A549 (cell line): ENCODE results near the gene NUDT1. TPM values are rescaled to one million over a fixed set of nuclear protein-coding genes. Genes with fewer than 3 reads are reported as not detected.

Experiments
- ATAC-seq, 2 experiments: fragments of 200-7000 bp in 1 of 2; fragments of >200 bp in 1 of 2; cut with Nextera tagmentation in 1 of 2; cut with Tn5 transposase in 1 of 2; 3 replicates each; pipeline versions ENCODE4 v1.8.0 to v1.9.1; 2018 to 2020; ENCODE audit warnings: mild to moderate bottlenecking in 1 of 2, moderate library complexity in 1 of 2
- CTCF ChIA-PET: fragments of 300-600 bp; sonication (Branson Sonifier 250); formaldehyde crosslinking; extraction: SDS; loops from one replicate; lab custom pipeline; 2021; ENCODE audit warnings: antibody characterized with exemption, inconsistent platforms; lab: Yijun Ruan, JAX
- POLR2A ChIA-PET: fragments of 350-600 bp; formaldehyde crosslinking; extraction: SDS; loops from one replicate; lab custom pipeline; 2021; ENCODE audit warnings: antibody characterized with exemption, inconsistent platforms; lab: Yijun Ruan, JAX
- DNase-seq, 2 experiments: peaks; one replicate each; pipeline versions ENCODE4 v3.0.0 to v3.0.0-alpha.2; 2011 to 2016; ENCODE audit warnings: low read depth in 1 of 2, low spot score in 1 of 2
- FAIRE-seq: peaks from 2 replicates; lab custom pipeline; 2011; peaks lifted over from hg19 to GRCh38; lab: Jason Lieb, UNC
- H3K27ac ChIP-seq, 2 experiments: fragments of >200 bp; sonication (Bioruptor Twin); formaldehyde crosslinking; 3 replicates each; pipeline ENCODE4 v1.5.1; 2016 to 2017
- H3K4me1 ChIP-seq: fragments of >200 bp; sonication (Bioruptor Twin); formaldehyde crosslinking; 3 replicates; pipeline ENCODE4 v1.6.1; 2016
- H3K4me2 ChIP-seq: fragments of >200 bp; sonication (Bioruptor Twin); formaldehyde crosslinking; 3 replicates; pipeline ENCODE4 v1.6.1; 2016
- H3K4me3 ChIP-seq: fragments of >200 bp; sonication (Bioruptor Twin); formaldehyde crosslinking; 3 replicates; pipeline ENCODE4 v1.5.1; 2016
- H3K9me3 ChIP-seq: fragments of >200 bp; sonication (Bioruptor Twin); formaldehyde crosslinking; 3 replicates; pipeline ENCODE4 v1.6.1; 2016
- ATOH8 ChIP-seq: fragments of 250-450 bp; sonication (Bioruptor Pico); IDR thresholded peaks from 2 replicates; pipeline ENCODE4 v1.5.0; 2020; ENCODE audit warnings: low read depth, mild to moderate bottlenecking, moderate library complexity
- EHF ChIP-seq: fragments of 250-450 bp; sonication (Bioruptor Pico); IDR thresholded peaks from 2 replicates; pipeline ENCODE4 v1.5.0; 2020; ENCODE audit warnings: mild to moderate bottlenecking
- EHMT2 ChIP-seq: fragments of 200-600 bp; sonication (generic); IDR thresholded peaks from 2 replicates; pipeline ENCODE4 v1.6.1; 2016; ENCODE audit warnings: antibody characterized with exemption, low read depth, mild to moderate bottlenecking, moderate library complexity
- ELK1 ChIP-seq: fragments of 150-350 bp; IDR thresholded peaks from 2 replicates; pipeline ENCODE4 v1.6.1; 2014; ENCODE audit warnings: low read depth, mild to moderate bottlenecking, low read length
- ESRRA ChIP-seq: fragments of 150-350 bp; IDR thresholded peaks from 2 replicates; pipeline ENCODE4 v1.6.1; 2014; ENCODE audit warnings: mild to moderate bottlenecking, low read length, borderline replicate concordance
- FOSB ChIP-seq: fragments of 250-450 bp; sonication (Bioruptor Pico); IDR thresholded peaks from 2 replicates; pipeline ENCODE4 v1.5.0; 2020; ENCODE audit warnings: mild to moderate bottlenecking, moderate library complexity
- FOSL2 ChIP-seq, 2 experiments: fragments of 450-650 bp in 1 of 2; fragments of >200 bp in 1 of 2; sonication (Bioruptor Twin) in 1 of 2; formaldehyde crosslinking; IDR thresholded peaks; 2 replicates each; pipeline versions ENCODE4 v1.5.0 to v1.6.1; 2016 to 2020; ENCODE audit warnings: mild to moderate bottlenecking in 1 of 2, moderate library complexity in 1 of 2
- GATA3 ChIP-seq: IDR thresholded peaks from 2 replicates; pipeline ENCODE4 v1.6.1; 2012; ENCODE audit warnings: borderline replicate concordance
- HES2 ChIP-seq: fragments of >200 bp; sonication (Bioruptor Twin); formaldehyde crosslinking; IDR thresholded peaks from 2 replicates; pipeline ENCODE4 v1.6.1; 2016
- HOXB13 ChIP-seq: fragments of 250-450 bp; sonication (Bioruptor Pico); IDR thresholded peaks from 2 replicates; pipeline ENCODE4 v1.5.0; 2020; ENCODE audit warnings: low read depth, mild to moderate bottlenecking, moderate library complexity
- JUN ChIP-seq, 2 experiments: fragments of >200 bp; sonication (Bioruptor Twin); formaldehyde crosslinking; IDR thresholded peaks; 2 replicates in 1 of 2; 3 replicates in 1 of 2; pipeline ENCODE4 v1.6.1; 2016 to 2017
- MAX ChIP-seq: IDR thresholded peaks from 2 replicates; pipeline ENCODE4 v1.6.1; 2012
- PHF8 ChIP-seq: fragments of 200-600 bp; sonication (generic); IDR thresholded peaks from 2 replicates; pipeline ENCODE4 v1.6.1; 2016; ENCODE audit warnings: low read depth, mild to moderate bottlenecking, antibody characterized with exemption, moderate library complexity, borderline replicate concordance
- POLR2AphosphoS2 ChIP-seq: conservative IDR thresholded peaks from 2 replicates; pipeline ENCODE4 v1.6.1; 2012; ENCODE audit warnings: low read length, improper control_type of control experiment, inconsistent platforms
- RAD21 ChIP-seq, 2 experiments: fragments of >200 bp in 1 of 2; sonication (Bioruptor Twin) in 1 of 2; formaldehyde crosslinking in 1 of 2; IDR thresholded peaks in 1 of 2; conservative IDR thresholded peaks in 1 of 2; 2 replicates in 1 of 2; 3 replicates in 1 of 2; pipeline ENCODE4 v1.6.1; 2012 to 2018; ENCODE audit warnings: inconsistent platforms in 1 of 2
- RCOR1 ChIP-seq: fragments of 150-350 bp; IDR thresholded peaks from 2 replicates; pipeline ENCODE4 v1.6.1; 2014; ENCODE audit warnings: antibody characterized with exemption, low read length, low read depth
- TFCP2L1 ChIP-seq: fragments of 250-450 bp; sonication (Bioruptor Pico); IDR thresholded peaks from 2 replicates; pipeline ENCODE4 v1.5.0; 2021; ENCODE audit warnings: mild to moderate bottlenecking
- ZC3H11A ChIP-seq: fragments of 450-650 bp; IDR thresholded peaks from 2 replicates; pipeline ENCODE4 v1.6.1; 2014; ENCODE audit warnings: antibody characterized with exemption, mild to moderate bottlenecking
- ZNF302 ChIP-seq: fragments of 250-450 bp; sonication (Bioruptor Pico); IDR thresholded peaks from 2 replicates; pipeline ENCODE4 v1.9.0; 2021; ENCODE audit warnings: inconsistent platforms, mild to moderate bottlenecking, moderate library complexity
- ZSCAN20 ChIP-seq: fragments of 250-450 bp; sonication (Bioruptor Pico); IDR thresholded peaks from 2 replicates; pipeline ENCODE4 v1.8.0; 2022; ENCODE audit warnings: mild to moderate bottlenecking, moderate library complexity
- WGBS: methylation state at CpG from one replicate; pipeline ENCODE4 v1.1.6; 2017; ENCODE audit errors: missing lambda C conversion rate; 5-methylcytosine and 5-hydroxymethylcytosine counted together
- polyA plus RNA-seq, 4 experiments: library from polyadenylated mRNA; depleted of rRNA in 3 of 4; stranded (reverse); fragments of >200 nt; fragmentation: RNase III in 1 of 4; extraction: RNeasy Plus Mini Kit Qiagen cat#74134 plus additional on column Dnase treatment in 1 of 4; gene quantifications; 2 replicates in 3 of 4; 3 replicates in 1 of 4; pipeline ENCODE4 v1.2.3, GENCODE V29; 2011 to 2017
- TF ChIP-seq, protein P1 (sequence below): fragments of 450-650 bp; IDR thresholded peaks from 2 replicates; pipeline ENCODE4 v1.6.1; 2014; ENCODE audit warnings: antibody characterized with exemption
- TF ChIP-seq, protein P2 (sequence below): IDR thresholded peaks from 2 replicates; pipeline ENCODE4 v1.6.1; 2012

NUDT1 gene
- polyA plus RNA-seq, 2 of the 4 experiments (the other 2 are of a cell fraction): 38.3 to 92.3 TPM

GRCh38 chr7:2222516-2222915, 19.5 kb upstream of the NUDT1 start (continued):
- TF ChIP-seq FOSL2 (IDR thresholded peaks at IDR 0.05) (no peak), FOSL2 (CRISPR knock-in tag; IDR thresholded peaks at IDR 0.05) (no peak), FOSB (no peak), ZNF302 (CRISPR knock-in tag) (no peak), PHF8 (no peak)
- TF ChIP-seq, all 56 proteins: peak for 0

GRCh38 chr7:2223321-2223720, 18.7 kb upstream of the NUDT1 start:
- Histone ChIP-seq H3K4me1 (0 out of 3 replicates have a peak, but pooled peaks cover 6% of the 10 kb centered on the region), H3K4me2 (no peak overlapping the region), H3K27ac (no peak overlapping the region), H3K9me3 (no peaks in the 10 kb centered on the region), H3K4me3 (no peak overlapping the region)
- FAIRE-seq (no peak), ATAC-seq (no peak), DNase-seq (no peak)
- CTCF ChIA-PET: interaction anchor here (1.5 to 1.9 kb wide), 3 partner anchors 8 to 246 kb away, joined by 3 to 7 read pairs (median 3); no protein-coding TSS in a partner anchor
- POLR2A ChIA-PET: no interaction called here
- WGBS: 92% methylated on average over 7 of the region's 17 CpGs
- TF ChIP-seq RCOR1 (no peak), ATOH8 (no peak), HOXB13 (CRISPR knock-in tag) (no peak), ESRRA (no peak), JUN (IDR thresholded peaks at IDR 0.05) (no peak), EHMT2 (no peak), TFCP2L1 (CRISPR knock-in tag) (no peak), GATA3 (no peak), EHF (CRISPR knock-in tag) (no peak), ELK1 (no peak), RAD21 (conservative IDR thresholded peaks at IDR 0.05 in 1 of 2, IDR thresholded peaks at IDR 0.05 in 1 of 2) (no peak), ZC3H11A (no peak), MAX (no peak), ZSCAN20 (CRISPR knock-in tag) (no peak), FOSL2 (IDR thresholded peaks at IDR 0.05) (no peak), FOSL2 (CRISPR knock-in tag; IDR thresholded peaks at IDR 0.05) (no peak), POLR2AphosphoS2 (no peak), HES2 (no peak)
- TF ChIP-seq, protein P1, sequence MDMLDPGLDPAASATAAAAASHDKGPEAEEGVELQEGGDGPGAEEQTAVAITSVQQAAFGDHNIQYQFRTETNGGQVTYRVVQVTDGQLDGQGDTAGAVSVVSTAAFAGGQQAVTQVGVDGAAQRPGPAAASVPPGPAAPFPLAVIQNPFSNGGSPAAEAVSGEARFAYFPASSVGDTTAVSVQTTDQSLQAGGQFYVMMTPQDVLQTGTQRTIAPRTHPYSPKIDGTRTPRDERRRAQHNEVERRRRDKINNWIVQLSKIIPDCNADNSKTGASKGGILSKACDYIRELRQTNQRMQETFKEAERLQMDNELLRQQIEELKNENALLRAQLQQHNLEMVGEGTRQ: no peak
- TF ChIP-seq, protein P2, sequence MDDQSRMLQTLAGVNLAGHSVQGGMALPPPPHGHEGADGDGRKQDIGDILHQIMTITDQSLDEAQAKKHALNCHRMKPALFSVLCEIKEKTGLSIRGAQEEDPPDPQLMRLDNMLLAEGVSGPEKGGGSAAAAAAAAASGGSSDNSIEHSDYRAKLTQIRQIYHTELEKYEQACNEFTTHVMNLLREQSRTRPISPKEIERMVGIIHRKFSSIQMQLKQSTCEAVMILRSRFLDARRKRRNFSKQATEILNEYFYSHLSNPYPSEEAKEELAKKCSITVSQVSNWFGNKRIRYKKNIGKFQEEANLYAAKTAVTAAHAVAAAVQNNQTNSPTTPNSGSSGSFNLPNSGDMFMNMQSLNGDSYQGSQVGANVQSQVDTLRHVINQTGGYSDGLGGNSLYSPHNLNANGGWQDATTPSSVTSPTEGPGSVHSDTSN: no peak
